NCI-H82 treated with DMSO at 0.1 percent for 48 hours (cell line): ENCODE data around the gene DGKZ.

Experiments
- DNase-seq: peaks from one replicate; lab custom pipeline; 2025; ENCODE audit not compliant: unreplicated experiment; lab: John Stamatoyannopoulos, UW

DGKZ gene

DNA sequence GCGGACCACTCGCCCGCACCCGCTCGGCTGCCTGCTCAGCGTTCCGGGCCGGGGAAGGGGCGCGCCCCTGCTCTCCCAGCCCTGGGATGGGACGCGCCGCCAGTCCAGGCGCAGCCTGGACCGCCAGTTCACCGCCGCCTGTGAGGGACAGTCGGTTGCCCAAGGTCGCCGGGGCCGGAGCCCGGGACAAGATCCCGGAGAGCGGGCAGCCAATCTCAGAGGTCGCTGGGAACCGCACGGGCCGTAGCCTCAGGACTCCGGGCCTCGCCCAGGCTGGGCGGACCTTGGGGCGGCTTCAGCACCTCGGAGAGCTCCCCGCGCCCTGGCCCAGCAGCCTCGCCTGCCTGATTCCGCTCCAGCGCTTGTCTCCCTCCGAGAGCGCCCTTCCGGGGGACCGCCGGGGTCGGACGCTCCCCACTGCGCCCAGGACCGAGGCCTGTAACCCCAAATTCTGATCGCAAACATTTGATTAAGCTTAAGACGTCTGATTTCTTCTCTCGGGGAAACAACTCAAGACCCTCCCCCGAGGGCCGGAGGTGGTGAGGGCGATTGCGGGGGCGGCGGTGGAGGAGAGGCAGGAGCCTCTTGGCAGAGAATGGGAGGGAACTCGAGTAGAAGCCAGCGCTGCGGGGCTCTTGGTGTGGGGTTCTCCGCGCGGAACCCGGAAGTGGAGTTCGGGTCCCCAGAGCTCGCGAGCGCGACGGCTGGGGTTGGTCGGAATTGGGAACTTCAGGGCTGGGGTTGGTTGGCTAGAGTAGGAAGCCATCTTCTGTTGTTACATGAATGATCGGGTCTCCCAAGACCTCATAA, 45.4 kb downstream of the DGKZ start:
- no peak for DNase-seq

DNA sequence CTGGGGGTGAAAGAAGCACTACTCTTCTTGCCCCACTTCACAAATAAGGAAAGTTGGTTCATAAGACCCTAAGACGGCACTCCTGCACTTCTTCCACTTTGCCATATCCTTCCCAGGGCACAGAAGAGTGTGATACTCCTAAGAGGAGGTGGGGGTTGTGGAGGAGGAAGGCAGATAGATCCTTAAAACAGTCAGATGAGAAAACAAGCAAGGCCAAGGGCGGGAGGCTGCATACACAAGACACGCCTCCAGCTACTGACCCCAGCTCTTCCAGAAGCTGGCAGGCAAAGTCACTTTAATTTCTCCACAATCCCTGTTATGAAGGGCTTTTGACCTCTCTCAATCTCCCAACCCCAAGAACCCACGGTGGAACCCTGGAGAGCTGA, 46.0 kb downstream of the DGKZ start:
- DNase-seq = no peak

DNA sequence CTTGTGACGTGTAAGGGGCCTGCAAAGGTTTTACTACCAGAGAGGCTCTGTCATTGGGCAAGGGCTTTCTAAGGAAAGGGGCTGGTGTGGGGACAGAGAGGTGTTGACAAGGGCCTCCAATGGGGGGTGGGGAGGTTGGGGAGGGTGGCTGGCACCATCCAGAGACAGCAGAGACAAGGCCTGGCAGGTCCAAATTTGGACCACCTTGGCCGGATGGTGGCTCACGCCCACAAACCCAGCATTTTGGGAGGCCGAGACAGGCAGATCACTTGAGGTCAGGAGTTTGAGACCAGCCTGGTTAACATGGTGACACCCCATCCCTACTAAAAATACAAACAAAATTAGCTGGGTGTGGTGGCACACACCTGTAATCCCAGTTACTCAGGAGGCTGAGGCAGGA, 46.5 kb downstream of the DGKZ start:
- DNase-seq = no peak

DNA sequence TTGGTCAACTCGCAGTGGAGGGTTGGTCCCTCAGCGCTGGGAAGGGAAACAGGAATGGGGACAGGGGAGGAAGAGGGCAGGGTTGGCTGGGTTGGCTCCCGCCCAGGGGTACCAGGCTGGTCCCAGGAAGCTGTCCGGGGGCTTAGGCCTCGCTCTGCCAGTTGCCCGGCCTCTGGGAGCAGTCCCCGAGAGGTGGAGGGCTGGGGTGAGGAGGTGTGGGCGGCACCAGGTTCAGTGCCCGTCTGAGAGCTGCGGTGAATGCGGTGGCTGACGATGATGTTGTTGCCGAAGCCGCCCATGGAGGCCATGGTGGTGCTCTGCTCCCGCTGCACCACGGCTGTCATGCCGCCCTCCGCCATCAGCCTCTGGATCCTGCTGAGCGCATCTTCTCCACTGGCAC, 50.3 kb downstream of the DGKZ start:
- DNase-seq = no peak

DNA sequence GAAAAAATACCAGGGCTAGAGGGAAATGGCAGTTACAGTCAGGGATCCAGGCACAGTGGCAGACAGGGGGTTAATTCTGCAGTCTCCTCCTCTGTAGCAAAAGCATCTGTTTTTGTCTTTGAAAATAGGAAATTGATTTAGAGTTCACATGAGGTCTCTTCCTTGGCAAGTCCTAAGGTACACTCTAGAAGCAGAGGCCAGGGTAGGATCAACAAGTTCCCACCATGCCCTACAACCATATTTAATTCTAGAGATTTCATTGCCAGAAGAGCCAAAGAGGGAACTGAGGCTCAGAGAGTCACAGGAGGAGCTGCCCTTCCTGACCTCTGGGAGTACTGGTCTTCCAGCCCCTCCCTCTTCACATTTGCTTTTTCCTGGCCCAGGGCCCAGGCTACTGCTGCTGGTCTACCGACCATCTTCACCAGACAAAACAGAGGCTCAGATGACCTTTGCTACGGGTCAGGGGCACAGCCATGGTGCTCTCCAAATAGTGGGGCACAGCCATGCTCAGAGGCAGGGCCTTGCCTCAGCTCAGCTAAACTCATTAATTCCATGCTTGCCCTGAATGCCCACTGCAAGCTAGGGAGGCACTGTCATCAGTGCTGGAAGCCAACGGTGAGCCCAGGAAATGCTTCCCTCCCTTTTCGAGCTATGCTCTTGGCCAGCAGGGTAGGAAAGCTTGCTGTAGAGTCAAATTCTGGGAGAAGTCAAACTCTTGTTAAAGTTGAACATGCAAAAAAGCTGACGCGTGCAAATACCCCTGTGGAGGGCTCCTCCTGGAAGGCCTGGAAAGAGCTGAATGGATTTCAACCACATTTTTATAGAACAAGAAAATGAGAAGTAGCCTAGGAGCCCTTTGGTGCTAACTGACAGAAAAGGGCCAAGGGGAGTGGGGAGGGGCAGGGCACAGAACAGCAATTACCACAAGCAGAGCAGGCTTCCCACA, 56.0 kb downstream of the DGKZ start:
- no peak for DNase-seq

DNA sequence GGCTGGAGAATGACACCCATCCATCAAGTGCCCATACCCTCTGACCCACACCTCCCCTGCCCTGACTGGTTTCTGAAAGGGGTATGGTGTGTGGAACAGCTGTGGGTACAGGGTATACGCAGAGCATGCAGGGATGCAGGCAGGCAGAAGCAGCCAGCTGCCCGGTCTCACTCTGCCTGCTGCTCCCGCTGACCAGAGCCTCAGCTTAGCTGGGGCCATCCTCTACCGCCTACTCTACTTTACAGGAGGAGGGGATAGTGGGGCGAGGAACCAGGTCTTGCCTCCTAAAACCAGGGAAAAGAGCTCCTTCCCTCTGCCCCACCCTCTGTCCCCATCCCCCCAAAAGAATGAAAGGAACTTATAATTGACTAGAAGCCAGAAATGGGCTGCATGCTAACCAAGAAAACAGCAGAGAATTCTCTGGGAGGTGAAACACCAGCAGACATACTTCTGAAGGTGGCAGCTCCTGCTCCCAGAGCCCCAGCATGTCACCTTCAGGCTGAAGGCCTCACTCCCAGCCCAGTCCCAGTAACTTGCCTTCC, 57.3 kb downstream of the DGKZ start:
- DNase-seq = no peak

DNA sequence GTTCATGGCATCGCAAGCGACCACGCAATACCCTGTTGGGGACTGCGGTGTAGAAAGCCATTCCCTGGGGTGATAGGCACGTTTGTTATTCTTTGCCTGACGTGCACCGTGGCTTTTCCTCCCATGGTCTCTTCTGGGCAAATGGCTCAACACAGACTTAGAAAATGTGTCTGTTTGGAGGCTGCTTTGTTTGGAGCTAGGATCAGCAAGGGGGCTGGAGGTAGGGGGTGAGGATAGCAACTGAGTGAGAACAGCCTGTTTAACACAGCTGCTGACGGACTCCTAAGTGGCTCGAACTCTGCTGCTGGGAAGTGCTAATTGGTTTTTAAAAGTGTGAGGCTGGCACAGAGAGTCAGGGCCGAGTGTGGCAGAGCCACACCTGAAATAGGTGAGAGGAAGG, 60.4 kb downstream of the DGKZ start:
- no peak for DNase-seq

DNA sequence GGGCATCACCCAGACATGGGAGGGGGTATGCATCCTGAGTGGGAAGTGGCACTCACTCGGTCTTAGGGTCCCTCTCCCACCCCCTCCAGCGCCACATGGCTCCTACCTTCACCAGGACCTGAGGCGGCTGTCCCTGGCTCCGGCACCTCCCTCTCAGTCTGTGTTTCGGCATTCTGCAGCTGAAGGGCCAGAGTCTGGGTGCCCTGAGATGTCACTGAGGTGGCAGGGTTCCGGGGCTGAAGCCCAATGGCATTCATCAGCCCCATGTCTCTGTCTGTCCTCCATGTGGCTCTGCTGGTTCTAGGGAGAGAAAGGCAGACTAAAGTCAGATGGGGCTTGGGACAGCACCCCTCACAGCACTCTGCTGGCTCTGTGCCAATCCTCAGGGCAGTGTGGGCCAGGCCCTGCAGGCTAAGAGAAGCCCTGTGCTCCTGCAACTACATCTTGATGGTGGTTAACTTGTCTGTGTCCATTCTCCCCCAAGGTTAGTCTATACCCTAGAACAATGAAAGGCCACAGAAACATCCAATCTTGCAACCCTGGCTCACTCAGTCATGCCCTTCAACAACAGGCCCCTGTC, 61.2 kb downstream of the DGKZ start:
- DNase-seq = no peak

DNA sequence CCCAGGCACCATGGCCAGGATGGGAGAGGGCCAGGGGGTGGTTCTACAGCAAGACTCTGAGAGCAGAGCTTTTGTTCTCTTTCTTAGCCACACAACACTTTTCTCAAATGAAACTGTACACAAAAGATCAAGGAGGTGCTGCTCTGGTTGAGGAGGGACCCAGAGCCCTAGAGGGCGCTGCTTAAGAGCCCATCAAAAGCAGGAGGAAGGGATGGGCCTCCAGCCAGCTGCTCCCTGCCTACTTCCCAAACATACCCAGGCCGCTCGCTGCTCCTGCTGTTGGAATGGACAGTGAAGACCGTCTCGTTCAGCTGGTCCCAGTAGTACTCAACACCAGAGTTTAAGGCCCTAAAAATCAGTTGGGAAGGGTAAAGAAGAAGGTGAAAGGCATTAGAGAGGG, 62.8 kb downstream of the DGKZ start:
- DNase-seq = peak; percentile 31

DNA sequence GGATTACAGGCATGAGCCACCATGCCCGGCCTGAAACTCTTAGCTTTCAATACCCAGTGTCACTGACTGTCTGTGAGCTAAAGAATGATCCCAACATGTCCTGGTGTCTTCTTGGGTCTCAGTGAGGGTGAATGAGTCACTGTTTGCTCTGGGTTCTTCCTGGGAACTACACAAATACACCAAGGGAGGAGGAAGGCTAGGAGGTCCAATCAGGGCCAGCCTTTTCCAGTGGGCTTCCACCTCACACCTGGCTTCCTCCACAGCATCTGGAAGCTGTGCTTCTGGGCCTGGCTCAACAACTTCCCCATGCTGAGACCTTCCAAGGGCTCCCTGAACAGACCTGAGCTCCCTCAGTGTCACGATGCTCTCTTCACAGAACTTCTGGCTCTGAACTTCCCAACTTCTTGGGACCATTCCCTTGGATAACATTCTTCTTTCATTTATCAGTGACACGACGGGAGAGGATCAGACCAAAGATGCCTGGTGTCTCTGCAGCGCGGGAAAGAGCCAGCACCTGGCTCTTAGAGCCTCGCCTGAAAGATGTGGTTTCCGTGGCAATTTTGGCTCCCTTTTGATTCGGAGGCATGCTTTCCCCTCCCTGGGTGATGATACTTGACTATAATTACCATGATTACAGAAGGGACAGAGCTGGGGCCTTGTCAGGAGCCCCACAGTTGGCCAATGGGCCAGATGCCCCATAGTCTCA, 66.7 kb downstream of the DGKZ start:
- no peak for DNase-seq

DNA sequence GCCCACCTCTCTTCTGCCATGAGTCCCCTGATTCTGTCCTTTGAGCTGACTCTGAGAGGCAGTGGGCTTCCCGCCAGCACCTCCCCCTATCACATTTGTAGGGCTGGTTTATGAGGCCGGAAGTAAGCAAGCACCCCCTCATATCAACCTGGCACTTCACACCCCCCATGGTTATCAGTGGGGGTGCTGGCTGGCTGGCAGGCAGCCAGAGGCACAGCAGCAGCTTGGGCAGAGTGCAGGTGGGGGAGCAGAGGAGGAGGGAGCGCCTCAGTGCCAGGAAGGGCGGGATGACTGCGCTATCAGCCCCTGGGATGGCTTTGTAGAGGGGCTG, 67.2 kb downstream of the DGKZ start:
- no peak for DNase-seq

DNA sequence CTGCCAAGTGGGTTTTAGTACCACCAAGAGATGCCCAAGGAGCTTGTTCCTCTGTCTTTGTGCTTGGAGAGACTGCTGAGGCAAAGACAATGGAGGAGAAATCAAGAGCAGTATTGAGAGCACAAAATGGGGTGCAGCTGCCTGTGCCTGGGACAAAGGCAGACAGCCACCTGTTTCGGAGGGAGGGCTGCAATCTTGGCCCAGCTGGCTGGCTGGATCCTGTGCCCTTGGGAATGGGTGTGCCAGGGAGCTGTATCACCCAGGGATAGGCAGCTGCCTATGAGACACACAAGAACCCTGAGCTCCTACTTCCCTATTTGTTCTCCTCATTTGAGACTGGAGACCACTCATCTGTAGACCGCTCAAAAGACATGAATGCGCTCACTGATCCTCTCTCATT, 67.6 kb downstream of the DGKZ start:
- no peak for DNase-seq

DNA sequence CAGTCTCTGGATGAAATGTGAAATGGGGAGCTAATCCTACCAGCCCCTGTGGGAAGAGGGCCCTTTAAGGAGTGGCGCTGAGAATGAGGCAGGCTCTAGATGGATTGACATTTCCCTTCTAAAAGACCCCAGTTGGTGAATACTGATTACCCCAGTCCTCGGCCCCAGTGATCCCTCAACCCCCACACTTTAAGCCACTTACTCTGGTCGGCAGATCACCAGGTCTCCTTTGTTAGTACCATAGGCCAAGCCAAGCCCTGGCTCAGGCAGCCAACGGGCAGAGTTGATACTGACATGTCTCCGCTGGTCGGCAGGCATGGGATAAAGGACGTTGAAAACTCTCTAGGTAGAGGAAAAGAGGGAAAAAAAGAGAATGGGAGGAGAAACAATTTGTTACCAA, 70.4 kb downstream of the DGKZ start:
- peak; percentile 78 for DNase-seq

DNA sequence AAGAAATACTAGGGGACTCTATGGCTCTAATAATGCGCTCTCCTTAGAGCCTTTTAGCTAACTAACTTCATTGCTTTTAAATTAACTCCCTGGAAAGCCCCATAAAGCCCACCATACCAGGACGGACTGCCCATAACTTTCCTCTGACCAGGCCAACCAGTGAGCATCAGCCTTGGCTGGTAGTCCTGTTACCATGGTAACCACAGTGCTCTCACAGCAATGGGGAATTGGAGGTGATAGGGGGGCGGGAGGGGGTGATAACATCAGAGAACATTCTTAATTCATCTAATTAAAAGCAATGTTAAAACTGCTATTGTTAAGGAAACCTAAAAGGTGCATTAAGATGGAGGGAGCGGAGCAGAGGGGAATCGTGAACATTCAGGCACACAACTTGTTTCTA, 71.5 kb downstream of the DGKZ start:
- DNase-seq = no peak

DNA sequence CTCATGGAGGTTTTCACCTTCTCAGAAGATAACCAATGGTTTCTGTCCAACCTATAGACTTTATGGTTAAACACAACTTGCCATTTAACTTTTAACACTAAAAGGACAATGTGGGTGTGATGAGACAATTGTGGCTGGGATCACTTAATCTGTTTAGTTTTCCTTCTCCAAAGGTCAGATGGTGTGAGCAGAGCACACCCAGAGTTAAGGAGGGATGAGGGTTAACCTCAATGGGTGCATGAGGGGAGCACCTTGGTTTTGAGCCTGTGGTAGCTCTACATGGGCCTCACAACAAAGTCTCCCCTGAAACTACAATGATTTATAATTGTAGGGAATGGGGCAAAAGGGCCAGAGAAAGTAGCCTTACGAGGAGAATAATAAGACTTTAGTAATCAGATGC, 73.2 kb downstream of the DGKZ start:
- DNase-seq = no peak

DNA sequence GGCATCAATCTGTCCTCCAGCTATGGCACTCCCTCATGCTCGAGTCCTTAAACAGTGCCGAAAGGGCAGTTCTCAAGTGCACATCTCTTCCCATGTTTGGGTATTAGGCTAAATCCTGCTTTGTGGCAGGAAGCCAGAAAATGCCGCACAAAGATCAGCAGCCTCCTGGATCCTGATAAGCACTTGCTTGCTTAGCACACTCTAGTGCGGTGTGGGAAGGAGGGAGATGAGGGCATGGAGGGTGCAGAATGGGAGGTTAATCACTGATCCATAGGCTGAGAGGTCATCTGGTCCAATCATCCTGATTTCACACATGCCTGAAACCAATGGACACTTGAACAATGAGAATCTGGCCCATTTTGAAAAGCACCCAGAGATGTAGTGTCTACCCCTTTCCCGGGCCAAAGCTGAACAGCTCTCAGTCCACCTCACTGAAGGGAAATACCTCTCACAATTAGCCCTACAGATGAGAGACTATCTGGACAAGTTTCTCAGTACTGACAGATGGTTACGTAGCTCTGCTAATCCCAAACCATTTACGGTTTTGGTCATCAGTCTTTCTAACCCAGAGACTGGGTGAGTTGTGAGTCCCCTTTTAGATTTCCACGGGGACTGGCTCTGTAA, 74.1 kb downstream of the DGKZ start:
- DNase-seq = peak; percentile 89

DNA sequence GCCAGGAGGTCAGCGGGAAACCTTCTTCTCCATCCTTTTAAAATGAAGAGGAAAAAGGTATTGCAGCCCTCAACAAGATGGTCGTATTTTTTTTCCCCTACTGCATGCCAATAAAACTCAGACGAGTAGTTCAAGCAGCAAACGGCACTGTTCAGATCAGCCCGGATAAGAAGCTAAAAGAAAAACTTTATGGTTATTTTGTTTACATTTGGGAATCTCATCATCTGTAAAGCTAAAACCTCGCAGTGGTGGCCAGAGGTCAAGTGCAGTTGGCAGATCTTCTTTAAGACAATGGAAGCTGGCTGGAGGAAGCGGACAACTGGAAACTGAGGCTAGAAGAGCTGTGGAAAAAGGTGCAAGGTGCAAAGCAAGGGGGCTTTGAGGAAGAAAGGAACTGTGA, 75.3 kb downstream of the DGKZ start:
- no peak for DNase-seq

DNA sequence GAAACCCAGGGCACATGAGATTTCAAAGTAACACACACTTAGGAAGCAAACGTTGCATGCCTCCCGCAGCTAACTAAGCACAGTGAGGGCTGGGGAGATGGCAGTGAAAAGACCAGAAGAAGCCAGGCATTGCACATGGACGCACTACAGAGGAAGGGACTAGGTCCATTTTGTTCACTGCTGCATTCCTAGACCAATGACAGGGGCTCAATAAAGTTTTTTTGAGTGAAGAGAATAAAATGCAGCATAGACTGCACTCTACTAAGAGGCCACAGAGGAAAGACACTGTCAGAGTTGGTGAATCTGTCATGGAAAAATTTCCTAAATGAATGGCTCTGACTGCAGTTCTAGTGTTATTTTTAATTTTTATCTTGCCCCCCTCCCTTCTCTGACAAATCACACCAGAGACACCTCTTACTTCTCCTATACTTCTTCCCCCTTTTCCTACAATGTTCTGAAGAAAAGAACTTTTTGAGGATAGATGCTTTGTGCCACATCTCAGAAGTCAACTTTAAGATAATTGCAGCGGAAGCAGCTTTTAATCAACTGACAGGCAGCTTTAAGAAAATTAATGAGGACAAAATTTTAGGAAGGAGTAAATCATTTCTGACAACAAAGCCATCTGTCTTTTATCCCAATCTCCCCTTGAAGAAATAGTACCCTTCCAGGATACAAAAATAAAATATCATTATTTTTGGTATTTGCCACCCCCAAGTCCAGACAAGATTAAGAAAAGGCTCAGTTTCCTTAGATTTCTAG, 79.1 kb downstream of the DGKZ start:
- DNase-seq = no peak

DNA sequence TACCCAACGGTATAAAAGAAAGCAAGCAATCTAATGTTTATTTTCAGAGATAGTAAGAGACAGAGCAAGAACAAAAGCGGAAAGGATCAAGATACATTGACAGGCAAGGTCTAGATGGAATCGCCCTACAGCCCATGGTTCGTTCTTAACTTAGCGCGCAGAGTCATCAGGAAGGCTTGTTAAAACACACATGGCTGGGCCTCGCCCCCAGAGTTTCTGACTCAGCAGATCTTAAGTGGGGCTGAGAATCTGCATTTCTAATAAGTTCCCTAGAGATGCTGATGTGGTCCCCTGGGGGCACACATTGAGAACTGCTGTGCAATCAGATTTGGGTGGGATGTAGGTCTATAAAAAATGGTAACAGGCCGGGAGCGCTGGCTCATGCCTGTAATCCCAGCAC, 80.1 kb downstream of the DGKZ start:
- no peak for DNase-seq

DNA sequence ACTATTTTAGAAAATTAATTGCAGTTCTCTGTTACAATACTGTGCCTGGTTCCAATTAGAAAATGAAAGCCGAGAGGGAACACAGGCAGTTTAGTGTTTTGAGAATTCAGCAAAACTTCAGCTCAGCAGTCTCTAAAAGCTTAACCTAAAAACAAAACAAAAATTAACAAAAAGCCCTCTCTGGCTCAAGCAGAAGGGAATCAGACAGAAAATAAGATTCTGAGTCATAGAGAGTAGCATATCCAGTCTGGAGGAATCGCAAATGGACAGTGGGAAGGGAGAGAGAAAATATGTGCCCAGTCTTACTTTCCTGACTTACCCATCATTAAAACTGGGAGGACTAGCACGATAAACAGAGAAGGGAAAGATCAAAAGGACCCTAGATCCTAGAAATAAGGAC, 82.5 kb downstream of the DGKZ start:
- DNase-seq = no peak
